Renal cortical epithelial cell (primary cell): ENCODE measurements around the gene EPAS1. TPM values are rescaled to one million over a fixed set of nuclear protein-coding genes. Genes with fewer than 3 reads are reported as not detected.
"Not testable (repeated sequence)": the region's sequence is repeated elsewhere in the genome, so short reads cannot be mapped to it uniquely, and the experiment has no call there.

ENCODE experiments used
- DNase-seq: peaks from one replicate; pipeline ENCODE4 v3.0.0-alpha.2; 2011; ENCODE audit warnings: low read depth
- total RNA-seq: library from RNA; depleted of rRNA; stranded (reverse); fragments of >200 nt; gene quantifications from 2 replicates; pipeline ENCODE4 v1.2.3, GENCODE V29; 2014

Gene EPAS1
- total RNA-seq, 1 donor from 2014 or later: 124 TPM

- DNase-seq: no peak
Observed at GRCh38 chr2:46383113-46383395, 85.8 kb downstream of the EPAS1 start.

DNA sequence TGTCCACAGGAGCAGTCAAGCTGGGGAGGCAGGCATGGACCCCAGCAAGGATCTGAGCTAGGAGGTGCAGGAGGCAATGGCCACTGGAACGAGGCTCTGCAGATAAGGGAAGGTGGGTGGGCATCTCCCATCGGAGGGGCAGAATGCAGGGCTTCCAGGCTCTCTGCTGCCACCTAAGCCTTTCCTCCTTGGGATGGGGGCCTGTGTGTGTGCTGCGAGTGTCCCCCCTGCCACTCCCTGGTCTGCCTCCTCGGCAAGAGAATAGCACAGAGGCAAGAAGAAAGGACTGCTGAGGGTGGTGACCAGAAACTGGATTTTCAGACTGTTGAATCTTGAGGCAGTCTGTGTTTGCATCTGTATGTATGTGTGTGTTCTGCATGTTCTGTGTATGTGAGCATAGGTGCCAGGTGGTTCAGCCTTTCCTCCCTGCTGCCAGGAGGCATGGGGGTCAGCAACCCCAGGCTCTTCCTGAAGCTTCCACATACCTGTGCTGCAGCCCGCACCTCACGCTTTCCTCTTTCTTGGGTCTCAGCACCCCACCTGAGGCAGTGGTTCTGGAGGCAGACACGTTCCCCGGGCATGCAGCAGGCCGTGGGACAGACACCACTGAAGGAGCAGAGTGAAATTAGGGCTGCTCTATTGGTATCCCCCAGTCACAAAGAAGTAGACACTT lies 86.7 kb downstream of the EPAS1 start:
- no peak for DNase-seq

GRCh38 chr2:46384457-46384815 lies 87.2 kb downstream of the EPAS1 start:
- no peak for DNase-seq

DNA sequence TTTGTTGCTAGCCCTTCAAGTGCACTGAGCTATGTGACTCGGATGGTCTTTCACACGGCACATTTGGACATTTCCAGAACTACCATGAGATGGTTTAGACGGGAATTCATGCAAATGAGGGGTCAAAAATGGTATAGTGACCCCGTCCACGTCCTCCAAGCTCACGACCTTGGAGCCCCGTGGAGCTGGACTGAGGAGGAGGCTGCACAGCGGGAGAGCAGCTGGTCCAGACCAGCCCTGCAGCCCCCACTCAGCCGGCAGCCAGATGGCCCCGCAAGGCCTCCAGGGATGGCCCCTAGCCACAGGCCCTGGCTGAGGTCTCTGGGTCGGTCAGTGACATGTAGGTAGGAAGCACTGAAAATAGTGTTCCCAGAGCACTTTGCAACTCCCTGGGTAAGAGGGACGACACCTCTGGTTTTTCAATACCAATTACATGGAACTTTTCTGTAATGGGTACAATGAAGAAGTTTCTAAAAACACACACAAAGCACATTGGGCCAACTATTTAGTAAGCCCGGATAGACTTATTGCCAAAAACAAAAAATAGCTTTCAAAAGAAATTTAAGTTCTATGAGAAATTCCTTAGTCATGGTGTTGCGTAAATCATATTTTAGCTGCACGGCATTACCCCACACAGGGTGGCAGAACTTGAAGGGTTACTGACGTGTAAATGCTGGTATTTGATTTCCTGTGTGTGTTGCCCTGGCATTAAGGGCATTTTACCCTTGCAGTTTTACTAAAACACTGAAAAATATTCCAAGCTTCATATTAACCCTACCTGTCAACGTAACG lies 88.8 kb downstream of the EPAS1 start:
- DNase-seq: no peak

DNA sequence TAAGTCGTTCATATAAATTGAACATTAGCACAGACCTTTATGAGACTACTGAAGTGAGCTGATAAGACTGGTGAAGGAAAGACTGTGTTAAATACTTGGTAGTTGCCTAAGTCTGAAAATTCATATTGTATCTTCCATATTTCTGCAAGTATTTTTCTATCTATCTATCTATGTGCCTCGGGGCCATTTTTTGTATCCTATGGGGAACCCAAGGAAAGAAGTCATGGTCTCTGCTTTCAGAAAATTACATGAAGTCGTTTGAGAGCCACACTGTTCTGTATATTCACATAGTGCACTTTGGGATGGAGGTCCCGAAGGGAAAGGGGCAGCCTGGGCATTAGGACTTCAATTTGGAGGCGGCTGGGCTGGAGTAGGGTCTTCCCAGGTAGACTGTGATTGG lies 89.6 kb downstream of the EPAS1 start:
- DNase-seq: no peak

DNA sequence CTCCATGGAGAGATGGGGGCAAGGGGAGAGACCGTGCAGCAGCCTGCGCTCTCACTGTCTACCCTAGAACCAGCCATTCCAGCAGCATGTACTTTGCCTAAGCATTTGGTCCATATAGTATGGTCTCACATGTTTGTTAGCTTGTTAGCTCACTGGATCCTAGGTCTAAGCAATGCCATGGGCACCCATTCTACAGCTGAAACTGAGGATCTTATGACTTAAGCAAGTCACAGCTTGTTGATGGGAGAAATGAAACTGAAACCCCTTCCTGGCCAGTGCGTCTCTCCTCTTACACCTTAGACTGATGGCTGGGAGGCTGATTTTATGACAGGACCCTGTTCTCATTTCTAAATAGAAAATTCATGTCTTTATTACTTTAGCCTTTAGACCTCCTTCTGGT lies 90.1 kb downstream of the EPAS1 start:
- DNase-seq: no peak

DNA sequence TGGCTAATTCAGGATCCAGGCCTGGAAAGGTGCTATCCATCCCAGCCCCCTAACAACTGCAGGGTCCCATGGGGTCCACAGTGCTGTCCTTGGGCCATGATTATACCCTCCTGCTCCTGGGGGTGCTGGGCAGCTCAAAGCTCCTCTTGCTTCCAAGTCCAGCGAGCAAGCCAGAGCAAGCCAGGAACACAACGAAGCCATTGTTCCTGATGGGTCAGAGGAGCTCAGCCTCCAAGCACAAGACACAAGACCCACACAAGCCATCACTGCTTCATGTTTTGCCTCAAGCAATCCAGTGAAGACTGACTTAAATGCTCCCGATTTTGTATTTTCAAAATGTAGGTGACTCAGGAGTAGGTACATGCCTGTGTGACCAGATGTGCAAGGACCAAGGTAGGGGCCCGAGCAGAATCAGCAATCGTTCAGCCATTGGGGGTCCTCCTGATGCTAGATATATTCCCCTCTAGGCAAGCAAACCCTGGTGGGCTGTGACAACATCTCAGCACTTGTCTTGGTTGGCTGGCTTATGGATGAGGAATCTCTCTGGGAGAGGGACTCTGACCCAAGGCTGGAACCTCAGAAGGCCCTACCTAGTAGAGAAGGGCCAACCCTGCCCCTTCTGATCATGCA lies 90.8 kb downstream of the EPAS1 start:
- no peak for DNase-seq

DNA sequence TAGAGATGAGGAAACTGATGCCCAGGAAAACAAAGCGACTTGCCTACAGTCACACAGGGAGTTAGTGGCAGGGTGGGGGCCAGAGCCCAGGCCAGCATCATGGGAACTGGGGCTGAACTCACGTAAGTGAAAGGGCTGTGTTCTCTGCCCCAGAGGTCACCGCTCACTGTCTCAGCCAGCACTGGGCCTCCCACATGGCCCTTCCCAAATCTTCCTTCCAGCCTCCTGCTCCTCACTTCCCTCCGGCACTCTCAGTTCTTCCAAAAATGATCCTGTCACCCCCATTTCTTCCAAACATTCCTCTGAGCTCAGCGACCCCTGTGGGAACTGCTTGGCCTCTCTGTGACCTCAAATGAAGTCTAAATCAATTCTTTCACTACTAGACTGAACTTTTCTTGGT lies 91.7 kb downstream of the EPAS1 start:
- DNase-seq: no peak

GRCh38 chr2:46389417-46389916 lies 92.3 kb downstream of the EPAS1 start:
- no peak for DNase-seq

- DNase-seq: no peak
Observed at GRCh38 chr2:46390036-46390435, 92.8 kb downstream of the EPAS1 start.

DNA sequence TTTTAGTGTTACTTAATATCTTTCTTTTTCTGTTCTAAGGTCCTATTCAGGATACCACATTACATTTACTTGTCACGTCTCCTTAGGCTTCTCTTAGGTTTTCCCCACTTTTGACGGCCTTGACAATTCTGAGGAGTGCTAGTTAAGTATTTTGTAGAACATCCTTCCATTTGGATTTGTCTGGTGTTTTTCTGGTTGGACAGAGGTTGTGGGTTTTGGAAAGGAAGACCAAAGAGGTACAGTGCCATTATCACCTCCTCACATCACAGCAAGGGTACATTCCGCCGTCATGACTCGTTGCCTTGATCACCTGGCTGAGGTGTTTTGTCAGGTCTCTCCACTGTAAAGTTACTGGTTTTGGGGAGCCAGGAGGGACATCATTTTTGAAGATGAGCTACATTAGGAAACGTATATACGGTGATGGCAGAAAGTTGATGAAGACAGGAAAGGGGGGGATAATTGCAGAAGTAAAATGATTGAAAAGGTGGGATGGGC lies 93.7 kb downstream of the EPAS1 start:
- no peak for DNase-seq

DNA sequence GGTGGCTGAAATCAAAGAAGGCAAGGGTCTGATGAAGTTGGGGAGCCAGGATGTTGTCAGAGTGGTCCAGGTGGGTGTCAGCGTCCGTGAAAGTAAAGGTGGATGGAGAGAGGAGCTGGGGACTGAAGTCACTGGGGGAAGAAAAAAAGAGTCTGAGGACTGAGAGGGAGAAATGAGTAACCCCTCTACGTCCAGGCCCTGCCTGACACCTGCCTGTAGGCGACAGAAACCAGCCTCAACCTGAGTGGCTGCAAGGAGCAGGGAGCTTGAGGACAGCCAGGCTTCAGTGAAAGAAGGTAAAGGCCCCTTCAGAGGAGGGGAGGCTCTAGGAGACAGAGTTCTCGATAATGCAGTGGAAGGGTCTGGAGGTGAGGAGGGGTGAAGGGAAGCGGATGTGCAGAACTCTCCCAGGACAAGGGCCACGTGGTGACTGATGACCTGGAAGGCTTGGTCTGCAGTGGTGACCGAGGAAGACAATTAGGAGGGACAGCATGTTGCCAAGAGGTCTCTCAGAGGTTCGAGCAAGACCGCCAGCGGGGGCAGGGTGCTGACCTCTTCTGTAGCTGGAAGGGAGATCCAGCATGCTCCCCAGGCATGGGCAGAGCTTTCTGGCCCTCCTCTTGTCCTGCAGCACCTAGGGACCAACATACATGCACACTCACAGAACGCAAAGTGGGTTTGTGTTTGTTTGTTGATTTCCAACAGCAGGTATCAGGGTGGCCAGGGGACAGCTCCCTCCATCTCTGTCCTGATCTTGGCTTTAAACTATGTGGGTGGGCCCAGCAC lies 95.5 kb downstream of the EPAS1 start:
- no peak for DNase-seq

DNA sequence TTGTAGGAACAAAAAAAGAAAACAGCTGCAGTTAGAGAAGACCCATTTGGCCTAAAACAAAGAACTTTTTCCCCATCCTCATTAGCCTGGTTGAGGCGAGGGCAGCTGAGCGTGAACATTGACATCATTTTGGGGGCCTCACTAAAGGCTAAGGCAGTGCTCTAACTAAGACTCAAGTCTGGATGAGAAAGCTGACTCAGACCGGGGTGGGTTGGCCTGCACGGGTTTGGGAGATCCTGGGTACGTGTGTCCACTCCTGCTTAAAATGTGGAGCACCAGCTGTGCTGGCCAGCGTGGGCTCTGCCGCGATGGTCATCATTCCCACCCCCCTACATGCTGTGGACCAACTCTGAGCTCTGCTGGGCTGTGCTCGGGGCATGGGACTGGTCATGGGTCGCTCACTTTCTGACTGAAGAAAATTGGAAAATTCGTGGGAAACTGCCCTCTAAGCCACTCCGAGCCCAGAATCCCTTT lies 96.2 kb downstream of the EPAS1 start:
- no peak for DNase-seq

DNA sequence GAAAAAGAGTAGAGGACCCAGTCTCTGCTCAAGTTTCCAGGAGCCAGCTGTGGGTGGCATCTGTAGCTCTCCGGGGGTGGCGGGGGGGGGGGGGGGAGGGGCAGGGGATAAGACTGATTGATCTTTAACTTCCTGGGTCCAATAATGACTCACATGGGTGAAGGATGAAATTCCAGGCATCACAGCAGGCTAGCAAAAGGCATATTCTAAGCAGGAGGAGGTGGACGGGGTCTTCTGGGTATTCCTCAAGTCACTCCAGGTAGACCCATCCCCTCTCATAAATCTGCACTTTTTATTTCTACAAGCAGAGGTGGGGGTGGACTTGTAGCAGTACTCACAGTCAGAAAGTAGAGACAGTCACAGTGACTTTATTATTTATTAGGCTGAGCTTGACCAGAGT lies 96.7 kb downstream of the EPAS1 start:
- peak; percentile 17 for DNase-seq

- DNase-seq: no peak
Observed at GRCh38 chr2:46394649-46395510, 97.7 kb downstream of the EPAS1 start.

DNA sequence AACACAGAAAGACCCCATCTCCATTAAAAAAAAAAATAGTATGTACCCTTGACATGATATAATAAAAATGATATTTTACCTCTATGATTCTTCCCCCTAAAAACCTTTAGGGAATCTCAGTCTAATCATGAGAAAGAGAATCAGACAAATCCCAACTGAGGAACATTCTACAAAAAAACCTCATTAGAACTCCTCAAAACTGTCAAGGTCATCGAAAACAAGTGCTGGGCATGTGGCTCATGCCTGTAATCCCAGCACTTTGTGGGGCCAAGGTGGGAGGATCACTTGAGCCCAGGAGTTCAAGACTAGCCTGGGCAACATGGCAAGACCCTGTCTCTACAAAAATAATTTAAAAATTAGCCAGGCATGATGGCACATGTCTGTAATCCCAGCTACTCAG lies 98.5 kb downstream of the EPAS1 start:
- not testable (repeated sequence) for DNase-seq

DNA sequence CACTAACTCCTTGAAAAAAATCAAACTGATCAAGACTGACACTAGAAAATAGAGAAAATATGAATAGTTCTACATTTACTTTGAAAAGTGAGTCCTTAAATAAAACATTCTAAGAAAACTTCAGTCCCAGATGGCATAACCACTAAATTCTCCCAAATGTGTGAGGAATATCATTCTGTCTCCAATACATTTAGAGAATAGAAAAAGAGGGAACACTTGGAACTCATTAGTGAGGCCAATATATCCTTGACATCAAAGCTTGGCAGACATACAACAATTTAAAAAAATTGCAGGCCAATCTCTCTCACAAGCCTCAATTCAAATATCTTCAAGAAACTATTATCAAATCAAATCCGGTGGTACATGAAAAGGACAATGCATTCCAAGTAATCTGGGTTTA lies 102.8 kb downstream of the EPAS1 start:
- DNase-seq: no peak

GRCh38 chr2:46402874-46403273 lies 105.7 kb downstream of the EPAS1 start:
- DNase-seq: no peak

GRCh38 chr2:46404181-46404759 lies 107.1 kb downstream of the EPAS1 start:
- no peak for DNase-seq

DNA sequence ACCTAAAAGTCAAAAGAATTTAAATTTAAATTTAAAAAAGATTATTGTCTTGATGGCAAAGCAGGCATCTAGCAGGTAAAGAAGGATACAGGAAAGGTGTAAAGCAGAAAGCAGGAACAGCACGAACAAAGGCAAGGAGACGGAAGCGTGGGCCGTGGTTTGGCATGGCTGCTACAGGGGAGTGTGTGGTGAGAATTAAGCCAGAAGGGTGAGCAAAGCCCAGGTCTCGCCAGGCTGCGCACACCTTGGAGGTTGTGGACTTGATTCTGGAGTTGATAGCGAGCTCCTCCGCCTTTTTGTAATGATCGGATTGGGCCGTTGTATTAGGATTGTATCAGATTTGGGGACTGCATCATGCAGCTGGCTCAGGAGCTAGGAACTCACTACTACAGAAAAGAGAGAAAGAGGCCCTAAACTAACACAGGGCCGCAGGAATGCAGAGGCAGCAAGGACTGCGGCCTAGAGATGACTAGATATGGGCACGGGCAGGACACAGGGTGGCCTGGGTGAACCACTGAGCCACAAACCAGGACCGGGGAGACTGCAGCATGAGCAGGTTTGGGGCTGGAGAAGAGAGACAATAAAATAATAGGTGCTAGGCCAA lies 110.7 kb downstream of the EPAS1 start:
- DNase-seq: no peak
